Parathyroid adenoma (tissue), 2 donors: Measurements from ENCODE around the gene TAOK1.
A peak's percentile ranks its signal among the peaks of the same experiment; 100 is the strongest.

Experiments
- H2AFZ ChIP-seq: fragments of 300-600 bp; sonication (generic); one replicate; pipeline ENCODE4 v1.7.0; 2017; ENCODE audit warnings: antibody characterized with exemption, mild to moderate bottlenecking
- H3K27ac ChIP-seq: fragments of 300-600 bp; sonication (generic); one replicate; pipeline ENCODE4 v1.7.0; 2017
- H3K27me3 ChIP-seq: fragments of 300-600 bp; sonication (generic); one replicate; pipeline ENCODE4 v1.7.0; 2017; ENCODE audit warnings: low read length; ENCODE audit not compliant: control insufficient read depth, insufficient read depth
- H3K36me3 ChIP-seq: fragments of 300-600 bp; sonication (generic); one replicate; pipeline ENCODE4 v1.7.0; 2017; ENCODE audit warnings: low read length; ENCODE audit not compliant: control insufficient read depth, insufficient read depth
- H3K4me1 ChIP-seq: fragments of 300-600 bp; sonication (generic); one replicate; pipeline ENCODE4 v1.7.0; 2017; ENCODE audit warnings: control low read depth
- H3K4me2 ChIP-seq: fragments of 300-600 bp; sonication (generic); one replicate; pipeline ENCODE4 v1.7.0; 2017; ENCODE audit warnings: low read length
- H3K4me3 ChIP-seq: fragments of 300-600 bp; sonication (generic); one replicate; pipeline ENCODE4 v1.7.0; 2017; ENCODE audit warnings: low read depth, low read length
- H3K79me2 ChIP-seq: fragments of 300-600 bp; sonication (generic); one replicate; pipeline ENCODE4 v1.7.0; 2017; ENCODE audit warnings: control low read depth
- H3K9ac ChIP-seq: fragments of 300-600 bp; sonication (generic); one replicate; pipeline ENCODE4 v1.7.0; 2017; ENCODE audit warnings: mild to moderate bottlenecking
- H3K9me3 ChIP-seq: fragments of 300-600 bp; sonication (generic); one replicate; pipeline ENCODE4 v1.7.0; 2017; ENCODE audit warnings: low read length; ENCODE audit not compliant: control insufficient read depth
- CTCF ChIP-seq: fragments of 300-600 bp; sonication (generic); IDR thresholded peaks from one replicate; pipeline ENCODE4 v1.7.0; 2017; ENCODE audit warnings: antibody characterized with exemption, mild to moderate bottlenecking
- donor health status: primary hyperparathyroidism.

The TAOK1 gene

GRCh38 chr17:29369831-29370735 lies 20.1 kb upstream of the TAOK1 start:
- H3K27ac ChIP-seq, result no peak overlapping the region
- no peaks in the 10 kb centered on the region for H3K36me3 ChIP-seq
- no peak overlapping the region for H3K4me3 ChIP-seq
- TF ChIP-seq CTCF, result peak; percentile 73
- H3K4me1 ChIP-seq, result peaks cover 4% of the 10 kb centered on the region
- H2AFZ ChIP-seq, result peak overlapping the region; percentile 65
- no peaks in the 10 kb centered on the region for H3K27me3 ChIP-seq
- H3K9ac ChIP-seq, result no peak overlapping the region
- H3K4me2 ChIP-seq, result peak overlapping the region; percentile 9
- H3K9me3 ChIP-seq, result no peaks in the 10 kb centered on the region
- H3K79me2 ChIP-seq, result no peaks in the 10 kb centered on the region

GRCh38 chr17:29376667-29377270 lies 13.4 kb upstream of the TAOK1 start:
- H3K4me3 ChIP-seq, result no peak overlapping the region

GRCh38 chr17:29378500-29378899 lies 11.7 kb upstream of the TAOK1 start:
- no peaks in the 10 kb centered on the region for H3K9me3 ChIP-seq
- H3K36me3 ChIP-seq, result no peaks in the 10 kb centered on the region
- no peak overlapping the region for H3K9ac ChIP-seq
- no peak for TF ChIP-seq CTCF
- no peak overlapping the region for H3K4me2 ChIP-seq
- no peak overlapping the region for H2AFZ ChIP-seq
- no peak overlapping the region for H3K27ac ChIP-seq
- peaks cover 10% of the 10 kb centered on the region for H3K4me1 ChIP-seq
- H3K27me3 ChIP-seq, result no peaks in the 10 kb centered on the region
- H3K79me2 ChIP-seq, result no peaks in the 10 kb centered on the region
- no peak overlapping the region for H3K4me3 ChIP-seq

More at GRCh38 chr17:29376667-29377270, 13.4 kb upstream of the TAOK1 start:
- peaks cover 10% of the 10 kb centered on the region for H3K4me1 ChIP-seq
- H3K9me3 ChIP-seq, result no peaks in the 10 kb centered on the region
- no peak overlapping the region for H3K4me2 ChIP-seq
- no peaks in the 10 kb centered on the region for H3K27me3 ChIP-seq
- H3K36me3 ChIP-seq, result no peaks in the 10 kb centered on the region
- TF ChIP-seq CTCF, result no peak
- no peak overlapping the region for H3K9ac ChIP-seq
- H2AFZ ChIP-seq, result no peak overlapping the region
- H3K27ac ChIP-seq, result no peak overlapping the region
- H3K79me2 ChIP-seq, result no peaks in the 10 kb centered on the region

GRCh38 chr17:29379084-29379991 lies 10.8 kb upstream of the TAOK1 start:
- Histone ChIP-seq H3K27me3 (no peaks in the 10 kb centered on the region), H3K27ac (peak overlapping the region; percentile 45), H3K79me2 (no peaks in the 10 kb centered on the region), H3K4me2 (peak overlapping the region; percentile 55), H3K9me3 (no peaks in the 10 kb centered on the region), H2AFZ (peak overlapping the region; percentile 77), H3K4me1 (peaks cover 10% of the 10 kb centered on the region), H3K4me3 (no peak overlapping the region), H3K36me3 (no peaks in the 10 kb centered on the region), H3K9ac (no peak overlapping the region)
- no peak for TF ChIP-seq CTCF
